WI38 (cell line): ENCODE measurements around the gene MAP3K14.

Experiments
- H3K4me3 ChIP-seq: 2 replicates; pipeline ENCODE4 v1.5.1; 2011; ENCODE audit warnings: low read depth, mild to moderate bottlenecking, control low read depth, low read length
- CTCF ChIP-seq: IDR thresholded peaks from 2 replicates; pipeline ENCODE4 v1.5.1; 2012; ENCODE audit warnings: low read depth, mild to moderate bottlenecking, control low read depth, low read length

MAP3K14 gene

GRCh38 chr17:45309400-45309799 is 7.4 kb downstream of the MAP3K14 start:
- TF ChIP-seq CTCF, result no peak
- no peak overlapping the region for H3K4me3 ChIP-seq

GRCh38 chr17:45308840-45309239 is 8.0 kb downstream of the MAP3K14 start:
- no peak overlapping the region for H3K4me3 ChIP-seq
- TF ChIP-seq CTCF, result no peak

- no peak overlapping the region for H3K4me3 ChIP-seq
Measured at GRCh38 chr17:45308016-45308365, 8.8 kb downstream of the MAP3K14 start.

GRCh38 chr17:45307290-45308015 is 9.4 kb downstream of the MAP3K14 start:
- H3K4me3 ChIP-seq, result no peak overlapping the region
- TF ChIP-seq CTCF, result no peak

More at GRCh38 chr17:45308016-45308365, 8.8 kb downstream of the MAP3K14 start:
- no peak for TF ChIP-seq CTCF

- H3K4me3 ChIP-seq, result no peak overlapping the region
- no peak for TF ChIP-seq CTCF
Measured at GRCh38 chr17:45306623-45307022, 10.2 kb downstream of the MAP3K14 start.

GRCh38 chr17:45306094-45306493 is 10.7 kb downstream of the MAP3K14 start:
- H3K4me3 ChIP-seq, result no peak overlapping the region
- TF ChIP-seq CTCF, result no peak

- no peak overlapping the region for H3K4me3 ChIP-seq
- no peak for TF ChIP-seq CTCF
Measured at GRCh38 chr17:45305530-45306087, 11.2 kb downstream of the MAP3K14 start.
